ENCODE results near the gene CXXC1. TPM values are rescaled to one million over a fixed set of nuclear protein-coding genes. Genes with fewer than 3 reads are reported as not detected.
"Not testable (repeated sequence)": the region's sequence is repeated elsewhere in the genome, so short reads cannot be mapped to it uniquely, and the experiment has no call there.

Gene CXXC1
- total RNA-seq, 2 donors from 2014 or later = 93.1 to 102 TPM

DNA sequence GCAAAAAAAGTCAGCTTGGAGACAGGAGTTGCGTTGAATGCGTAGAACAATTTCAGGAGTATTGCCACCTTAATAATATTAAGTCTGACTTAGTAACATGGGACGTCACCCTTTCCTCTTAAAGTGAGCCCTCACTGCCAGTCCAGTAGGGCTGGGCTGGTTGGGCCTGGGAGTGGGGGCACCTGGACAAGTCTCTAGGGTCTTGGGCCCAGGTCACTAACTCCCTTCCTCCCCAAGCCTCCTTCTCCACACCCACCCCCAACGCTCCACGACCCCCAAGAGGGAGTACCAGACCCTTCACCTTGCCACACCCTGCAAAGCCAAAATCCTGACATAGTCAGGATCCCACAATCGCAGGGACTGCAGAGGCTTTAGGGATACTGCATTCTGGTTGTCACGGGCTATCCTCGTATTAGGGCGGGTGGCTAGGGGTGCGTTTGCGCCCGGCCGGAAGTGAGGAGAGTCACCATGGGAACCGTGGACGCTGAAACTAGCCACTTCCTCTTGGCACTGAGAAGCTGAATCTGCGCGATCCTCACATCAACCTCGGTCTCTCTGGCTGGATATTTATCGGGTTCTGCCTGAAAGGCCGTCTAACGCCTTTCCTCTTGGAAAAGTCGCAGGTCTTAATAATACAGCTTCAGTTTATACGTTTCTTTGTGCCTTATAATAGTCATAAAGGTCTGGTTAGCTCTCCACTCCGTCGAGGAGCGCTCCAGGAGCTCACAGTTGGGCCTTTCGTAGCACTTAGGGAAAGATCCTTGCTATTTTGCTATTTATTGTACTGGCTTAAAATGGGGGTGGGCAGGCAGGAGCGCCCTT, 10.3 kb upstream of the CXXC1 start:
- peaks cover 7% of the 10 kb centered on the region for H3K9me3 ChIP-seq (ENCODE audit: control insufficient read depth, low read length)

DNA sequence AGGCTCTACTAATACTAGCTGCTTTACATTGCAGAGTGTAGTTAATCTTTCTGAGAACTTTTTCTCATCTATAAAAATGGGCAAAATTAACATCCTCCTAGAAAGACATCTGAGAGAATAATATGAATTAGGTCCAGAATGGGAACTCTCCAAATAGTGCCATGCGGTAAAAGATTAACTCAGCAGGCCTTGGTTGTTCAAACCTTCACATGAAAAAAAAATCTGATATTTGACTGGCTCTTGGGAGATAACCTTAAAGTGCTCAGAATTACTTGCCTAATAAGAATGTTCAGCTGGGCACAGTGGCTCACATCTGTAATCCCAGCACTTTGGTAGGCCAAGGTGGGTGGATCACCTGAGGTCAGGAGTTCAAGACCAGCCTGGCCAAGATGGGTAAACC, 5.5 kb upstream of the CXXC1 start:
- peaks cover 7% of the 10 kb centered on the region for H3K4me1 Mint-ChIP-seq
- H3K27me3 Mint-ChIP-seq (ENCODE audit: insufficient read depth) = peaks cover 42% of the 10 kb centered on the region
- Histone ChIP-seq H3K4me3 (ENCODE audit: low read length) (no peak overlapping the region), H3K27me3 (ENCODE audit: control insufficient read depth, insufficient read depth, low read length, poor library complexity, severe bottlenecking) (peaks cover 8% of the 10 kb centered on the region), H3K9me3 (ENCODE audit: control insufficient read depth, low read length) (peaks cover 7% of the 10 kb centered on the region), H3K36me3 (ENCODE audit: control insufficient read depth, insufficient read depth, low read length) (no peaks in the 10 kb centered on the region), H3K4me1 (ENCODE audit: control insufficient read depth, insufficient read depth, low read length) (no peaks in the 10 kb centered on the region), H3K27ac (ENCODE audit: low read depth, low read length) (no peak overlapping the region), H3K9ac (ENCODE audit: extremely low read depth, low read length, poor library complexity, severe bottlenecking) (no peak overlapping the region)
- TF ChIP-seq, protein P1, sequence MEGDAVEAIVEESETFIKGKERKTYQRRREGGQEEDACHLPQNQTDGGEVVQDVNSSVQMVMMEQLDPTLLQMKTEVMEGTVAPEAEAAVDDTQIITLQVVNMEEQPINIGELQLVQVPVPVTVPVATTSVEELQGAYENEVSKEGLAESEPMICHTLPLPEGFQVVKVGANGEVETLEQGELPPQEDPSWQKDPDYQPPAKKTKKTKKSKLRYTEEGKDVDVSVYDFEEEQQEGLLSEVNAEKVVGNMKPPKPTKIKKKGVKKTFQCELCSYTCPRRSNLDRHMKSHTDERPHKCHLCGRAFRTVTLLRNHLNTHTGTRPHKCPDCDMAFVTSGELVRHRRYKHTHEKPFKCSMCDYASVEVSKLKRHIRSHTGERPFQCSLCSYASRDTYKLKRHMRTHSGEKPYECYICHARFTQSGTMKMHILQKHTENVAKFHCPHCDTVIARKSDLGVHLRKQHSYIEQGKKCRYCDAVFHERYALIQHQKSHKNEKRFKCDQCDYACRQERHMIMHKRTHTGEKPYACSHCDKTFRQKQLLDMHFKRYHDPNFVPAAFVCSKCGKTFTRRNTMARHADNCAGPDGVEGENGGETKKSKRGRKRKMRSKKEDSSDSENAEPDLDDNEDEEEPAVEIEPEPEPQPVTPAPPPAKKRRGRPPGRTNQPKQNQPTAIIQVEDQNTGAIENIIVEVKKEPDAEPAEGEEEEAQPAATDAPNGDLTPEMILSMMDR (conservative IDR thresholded peaks at IDR 0.05) = no peak
- no peak for DNase-seq
- H3K36me3 Mint-ChIP-seq (ENCODE audit: low read depth) = no peaks in the 10 kb centered on the region
- H3K27ac Mint-ChIP-seq = no peak overlapping the region
- H3K9me3 Mint-ChIP-seq = peaks cover 1% of the 10 kb centered on the region
- 92 to 100% methylated on average over 1 of the region's 1 CpG for WGBS, 2 experiments (ENCODE audit: insufficient coverage in 1 of 2, insufficient read length in 1 of 2)
- no peak overlapping the region for H3K4me3 Mint-ChIP-seq

More for the DNA sequence above, 10.3 kb upstream of the CXXC1 start:
- Mint-ChIP-seq H3K27me3 (ENCODE audit: insufficient read depth) (peaks cover 67% of the 10 kb centered on the region), H3K4me3 (peak overlapping the region; percentile 65), H3K27ac (no peak overlapping the region), H3K4me1 (peaks cover 5% of the 10 kb centered on the region), H3K36me3 (ENCODE audit: low read depth) (no peaks in the 10 kb centered on the region), H3K9me3 (peaks cover 12% of the 10 kb centered on the region)
- H3K27ac ChIP-seq (ENCODE audit: low read depth, low read length) = no peak overlapping the region
- TF ChIP-seq, protein P1 (conservative IDR thresholded peaks at IDR 0.05) = no peak
- H3K4me3 ChIP-seq (ENCODE audit: low read length) = no peak overlapping the region
- no peaks in the 10 kb centered on the region for H3K36me3 ChIP-seq (ENCODE audit: control insufficient read depth, insufficient read depth, low read length)
- DNase-seq = peak; percentile 89
- no peak overlapping the region for H3K9ac ChIP-seq (ENCODE audit: extremely low read depth, low read length, poor library complexity, severe bottlenecking)
- peaks cover 8% of the 10 kb centered on the region for H3K27me3 ChIP-seq (ENCODE audit: control insufficient read depth, insufficient read depth, low read length, poor library complexity, severe bottlenecking)
- 67 to 85% methylated on average over 24 to 28 of the region's 28 CpGs for WGBS, 2 experiments (ENCODE audit: insufficient coverage in 1 of 2, insufficient read length in 1 of 2)
- H3K4me1 ChIP-seq (ENCODE audit: control insufficient read depth, insufficient read depth, low read length) = peaks cover 2% of the 10 kb centered on the region

DNA sequence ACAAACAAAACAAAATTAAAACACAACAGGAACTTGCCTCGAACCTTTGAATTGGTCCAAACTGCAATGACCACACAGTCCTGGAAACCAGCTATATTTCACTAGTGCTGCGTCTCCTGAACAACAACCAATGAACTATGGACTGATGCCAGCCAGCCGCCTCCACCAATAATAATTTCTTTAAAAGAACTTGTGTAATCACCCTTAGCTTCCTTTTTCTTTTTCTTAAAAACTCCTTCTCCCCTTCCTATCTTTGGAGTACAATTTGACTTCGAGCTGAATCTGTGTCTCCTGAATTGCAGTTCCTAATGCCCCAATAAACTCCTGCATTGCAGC, 1.6 kb upstream of the CXXC1 start:
- TF ChIP-seq, protein P1 (conservative IDR thresholded peaks at IDR 0.05) = no peak
- no peak overlapping the region for H3K27ac Mint-ChIP-seq
- H3K9ac ChIP-seq (ENCODE audit: extremely low read depth, low read length, poor library complexity, severe bottlenecking) = no peak overlapping the region
- 92 to 100% methylated on average over 1 to 4 of the region's 4 CpGs for WGBS, 2 experiments (ENCODE audit: insufficient coverage in 1 of 2, insufficient read length in 1 of 2)
- no peaks in the 10 kb centered on the region for H3K4me1 ChIP-seq (ENCODE audit: control insufficient read depth, insufficient read depth, low read length)
- DNase-seq = no peak
- H3K27ac ChIP-seq (ENCODE audit: low read depth, low read length) = no peak overlapping the region
- peak overlapping the region; percentile 32 for H3K4me3 Mint-ChIP-seq
- H3K36me3 Mint-ChIP-seq (ENCODE audit: low read depth) = peaks cover 19% of the 10 kb centered on the region
- no peak overlapping the region for H3K4me3 ChIP-seq (ENCODE audit: low read length)
- peaks cover 15% of the 10 kb centered on the region for H3K27me3 Mint-ChIP-seq (ENCODE audit: insufficient read depth)
- H3K9me3 Mint-ChIP-seq = no peaks in the 10 kb centered on the region
- H3K9me3 ChIP-seq (ENCODE audit: control insufficient read depth, low read length) = peaks cover 6% of the 10 kb centered on the region
- H3K27me3 ChIP-seq (ENCODE audit: control insufficient read depth, insufficient read depth, low read length, poor library complexity, severe bottlenecking) = no peaks in the 10 kb centered on the region
- H3K4me1 Mint-ChIP-seq = peaks cover 18% of the 10 kb centered on the region
- H3K36me3 ChIP-seq (ENCODE audit: control insufficient read depth, insufficient read depth, low read length) = peaks cover 2% of the 10 kb centered on the region

DNA sequence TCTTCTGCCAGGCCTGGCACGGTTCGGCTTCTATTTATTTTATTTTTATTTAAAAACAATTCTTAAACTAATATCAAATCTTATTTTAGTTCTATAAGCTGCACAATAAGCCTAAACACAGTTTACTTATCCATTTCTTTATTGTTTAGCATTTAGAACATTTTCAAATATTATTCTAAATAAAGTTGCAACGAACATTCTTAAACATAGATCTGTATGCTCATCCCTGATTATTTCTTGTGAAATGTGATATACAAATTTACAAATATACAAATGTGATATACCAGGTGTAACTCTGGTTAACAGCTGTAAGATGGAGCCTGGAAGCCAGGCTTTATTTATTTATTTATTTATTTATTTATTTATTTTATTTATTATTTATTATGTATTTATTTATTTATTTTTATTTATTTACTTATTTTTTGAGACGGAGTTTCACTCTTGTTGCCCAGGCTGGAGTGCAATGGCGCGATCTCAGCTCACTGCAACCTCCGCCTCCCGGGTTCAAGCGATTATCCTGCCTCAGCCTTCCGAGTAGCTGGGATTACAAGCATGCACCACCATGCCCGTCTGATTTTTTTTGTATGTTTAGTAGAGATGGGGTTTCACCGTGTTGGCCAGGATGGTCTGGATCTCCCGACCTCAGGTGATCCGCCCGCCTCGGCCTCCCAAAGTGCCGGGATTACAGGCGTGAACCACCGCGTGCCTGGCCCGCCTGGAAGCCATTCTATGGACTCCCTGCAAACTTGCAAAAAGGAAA, 1.0 kb upstream of the CXXC1 start:
- not testable (repeated sequence) for H3K27ac ChIP-seq (ENCODE audit: low read depth, low read length); H3K9me3 ChIP-seq (ENCODE audit: control insufficient read depth, low read length); H3K27me3 Mint-ChIP-seq (ENCODE audit: insufficient read depth); H3K36me3 ChIP-seq (ENCODE audit: control insufficient read depth, insufficient read depth, low read length); H3K9me3 Mint-ChIP-seq; H3K4me1 ChIP-seq (ENCODE audit: control insufficient read depth, insufficient read depth, low read length); DNase-seq; H3K27me3 ChIP-seq (ENCODE audit: control insufficient read depth, insufficient read depth, low read length, poor library complexity, severe bottlenecking)
- Mint-ChIP-seq H3K27ac (peak overlapping the region; percentile 98), H3K36me3 (ENCODE audit: low read depth) (peaks cover 25% of the 10 kb centered on the region), H3K4me3 (peak overlapping the region; percentile 96), H3K4me1 (peaks cover 18% of the 10 kb centered on the region)
- 83 to 93% methylated on average over 15 to 21 of the region's 21 CpGs for WGBS, 2 experiments (ENCODE audit: insufficient coverage in 1 of 2, insufficient read length in 1 of 2)
- Histone ChIP-seq H3K4me3 (ENCODE audit: low read length) (peak overlapping the region; percentile 90), H3K9ac (ENCODE audit: extremely low read depth, low read length, poor library complexity, severe bottlenecking) (peak overlapping the region; percentile 64)

Data from endodermal cell (in vitro differentiated cells).